Left lung (tissue), 10 donors: ENCODE measurements around the gene JPH2. TPM values are rescaled to one million over a fixed set of nuclear protein-coding genes. Genes with fewer than 3 reads are reported as not detected.

Source experiments
- ATAC-seq: fragments of 200-7000 bp; cut with Tn5 transposase; one replicate; pipeline ENCODE4 v1.9.1; 2020; ENCODE audit warnings: moderate library complexity
- DNase-seq, 4 donors: peaks; one replicate each; pipeline ENCODE4 v3.0.0-alpha.2; 2013 to 2020
- H3K27ac ChIP-seq, 2 donors: fragments of 200-600 bp; sonication (generic) in 1 of 2; one replicate each; pipeline versions ENCODE4 v1.5.0 to v1.8.0; 2020 to 2021
- H3K27me3 ChIP-seq, 2 donors: fragments of 200-600 bp; sonication (generic) in 1 of 2; one replicate each; pipeline versions ENCODE4 v1.5.0 to v1.8.0; 2020 to 2021
- H3K36me3 ChIP-seq, 2 donors: fragments of 200-600 bp; sonication (generic) in 1 of 2; one replicate each; pipeline versions ENCODE4 v1.5.0 to v1.8.0; 2020 to 2021
- H3K4me1 ChIP-seq, 2 donors: fragments of 200-600 bp; one replicate each; pipeline ENCODE4 v1.8.0; 2021
- H3K4me3 ChIP-seq, 2 donors: fragments of 200-600 bp; sonication (generic) in 1 of 2; one replicate each; pipeline versions ENCODE4 v1.5.0 to v1.8.0; 2020 to 2021; ENCODE audit warnings: mild to moderate bottlenecking in 1 of 2
- H3K9me3 ChIP-seq, 2 donors: fragments of 200-600 bp; sonication (generic) in 1 of 2; one replicate each; pipeline versions ENCODE4 v1.5.0 to v1.8.0; 2020 to 2021
- intact Hi-C, 2 donors: fragments of 100-400 bp; cut with DNase I; formaldehyde crosslinking; loops; one replicate each; pipeline versions ENCODE4 v1.11.2 to v1.14.2; 2022
- polyA plus RNA-seq, 6 donors: library from polyadenylated mRNA; unstranded; fragments of 120-200 nt; gene quantifications; one replicate each; pipeline ENCODE4 v1.2.1, GENCODE V29; 2013; ENCODE audit not compliant: insufficient read length in 6 of 6
- total RNA-seq, 2 donors: library from RNA; stranded (reverse); fragmentation: NEBNext Ultra II Directional; extraction: Animal tissue kit (Norgen Biotek cat#: 25700); gene quantifications; one replicate each; pipeline ENCODE4 v1.2.1, GENCODE V29; 2021
- TF ChIP-seq, protein P1 (sequence below), 2 donors: fragments of 200-600 bp; sonication (generic) in 1 of 2; IDR thresholded peaks; one replicate each; pipeline versions ENCODE4 v1.5.0 to v1.8.0; 2021; ENCODE audit warnings: antibody characterized with exemption in 2 of 2
- donor health status: DM: no; HTN: yes; CAD: no.
- donor health status: DM: no; HTN: no; CAD: no.

JPH2 gene
- total and polyA plus RNA-seq, 8 donors, result 0.83 to 7.4 (median 1.4) TPM

DNA sequence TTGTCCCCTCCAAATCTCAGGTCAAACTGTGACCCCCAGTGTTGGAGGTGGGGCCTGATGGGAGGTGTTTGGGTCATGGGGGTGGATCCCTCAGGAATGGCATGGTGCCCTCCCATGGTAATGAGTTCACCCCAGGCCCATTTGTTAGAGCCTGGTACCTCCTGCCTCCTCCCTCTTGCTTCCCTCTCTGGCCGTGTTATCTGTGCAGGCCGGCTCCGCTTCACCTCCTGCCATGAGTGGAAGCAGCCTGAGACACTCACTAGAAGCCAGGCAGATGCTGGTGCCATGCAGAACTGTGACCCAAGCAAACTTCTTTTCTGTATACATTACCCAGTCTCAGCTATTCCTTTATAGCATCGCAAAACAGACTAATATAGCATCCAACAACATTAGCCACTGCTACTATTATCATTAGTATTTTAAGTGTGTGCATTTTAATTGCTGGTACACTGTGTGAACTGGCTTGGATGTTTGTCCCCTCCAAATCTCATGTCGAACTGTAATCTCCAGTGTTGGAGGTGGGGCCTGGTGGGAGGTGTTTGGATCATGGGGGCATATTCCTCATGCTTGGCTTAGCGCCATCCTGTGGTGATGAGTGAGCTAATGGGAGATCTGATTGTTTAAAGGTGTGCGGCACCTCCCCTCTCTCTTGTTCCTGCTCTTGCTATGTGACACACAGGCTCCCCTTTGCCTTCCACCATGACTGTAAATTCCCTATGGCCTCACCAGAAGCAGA is 35.8 kb upstream of the JPH2 start:
- TF ChIP-seq, protein P1, sequence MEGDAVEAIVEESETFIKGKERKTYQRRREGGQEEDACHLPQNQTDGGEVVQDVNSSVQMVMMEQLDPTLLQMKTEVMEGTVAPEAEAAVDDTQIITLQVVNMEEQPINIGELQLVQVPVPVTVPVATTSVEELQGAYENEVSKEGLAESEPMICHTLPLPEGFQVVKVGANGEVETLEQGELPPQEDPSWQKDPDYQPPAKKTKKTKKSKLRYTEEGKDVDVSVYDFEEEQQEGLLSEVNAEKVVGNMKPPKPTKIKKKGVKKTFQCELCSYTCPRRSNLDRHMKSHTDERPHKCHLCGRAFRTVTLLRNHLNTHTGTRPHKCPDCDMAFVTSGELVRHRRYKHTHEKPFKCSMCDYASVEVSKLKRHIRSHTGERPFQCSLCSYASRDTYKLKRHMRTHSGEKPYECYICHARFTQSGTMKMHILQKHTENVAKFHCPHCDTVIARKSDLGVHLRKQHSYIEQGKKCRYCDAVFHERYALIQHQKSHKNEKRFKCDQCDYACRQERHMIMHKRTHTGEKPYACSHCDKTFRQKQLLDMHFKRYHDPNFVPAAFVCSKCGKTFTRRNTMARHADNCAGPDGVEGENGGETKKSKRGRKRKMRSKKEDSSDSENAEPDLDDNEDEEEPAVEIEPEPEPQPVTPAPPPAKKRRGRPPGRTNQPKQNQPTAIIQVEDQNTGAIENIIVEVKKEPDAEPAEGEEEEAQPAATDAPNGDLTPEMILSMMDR (IDR thresholded peaks at IDR 0.05), result no peak
- DNase-seq (no peak), ATAC-seq (no peak)
- no peaks in the 10 kb centered on the region for H3K27me3 ChIP-seq
- H3K4me3 ChIP-seq, result no peak overlapping the region
- no peaks in the 10 kb centered on the region for H3K9me3 ChIP-seq
- H3K36me3 ChIP-seq, result no peaks in the 10 kb centered on the region
- peaks cover 0 to 12% of the 10 kb centered on the region in 2 donors for H3K4me1 ChIP-seq
- no peak overlapping the region for H3K27ac ChIP-seq
- intact Hi-C loops, result no loop called here

DNA sequence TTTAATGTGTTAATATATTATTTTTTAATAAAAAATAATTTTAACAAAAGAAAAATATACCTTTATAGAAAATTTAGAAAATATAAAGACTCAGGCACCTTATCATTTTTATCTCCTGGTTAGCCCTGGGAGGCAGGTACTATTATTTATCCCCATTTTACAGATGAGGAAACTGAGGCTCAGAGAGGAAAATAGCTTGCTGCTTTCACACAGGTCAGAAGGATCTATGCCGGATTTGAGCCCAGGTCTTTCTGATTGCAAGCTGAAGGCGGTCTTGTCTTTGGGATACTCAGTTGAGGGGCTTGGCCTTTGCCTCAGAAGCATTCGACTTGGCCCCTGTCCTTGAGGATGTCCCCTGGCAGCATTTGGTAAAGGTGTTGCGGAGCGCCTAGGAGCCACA is 35.0 kb upstream of the JPH2 start:
- TF ChIP-seq, protein P1 (IDR thresholded peaks at IDR 0.05), result no peak
- H3K9me3 ChIP-seq, result no peaks in the 10 kb centered on the region
- H3K27ac ChIP-seq, result no peak overlapping the region
- no peak overlapping the region for H3K4me3 ChIP-seq
- DNase-seq (no peak), ATAC-seq (no peak)
- H3K36me3 ChIP-seq, result no peaks in the 10 kb centered on the region
- peaks cover 0 to 19% of the 10 kb centered on the region in 2 donors for H3K4me1 ChIP-seq
- no peaks in the 10 kb centered on the region for H3K27me3 ChIP-seq
- intact Hi-C loops, result no loop called here

DNA sequence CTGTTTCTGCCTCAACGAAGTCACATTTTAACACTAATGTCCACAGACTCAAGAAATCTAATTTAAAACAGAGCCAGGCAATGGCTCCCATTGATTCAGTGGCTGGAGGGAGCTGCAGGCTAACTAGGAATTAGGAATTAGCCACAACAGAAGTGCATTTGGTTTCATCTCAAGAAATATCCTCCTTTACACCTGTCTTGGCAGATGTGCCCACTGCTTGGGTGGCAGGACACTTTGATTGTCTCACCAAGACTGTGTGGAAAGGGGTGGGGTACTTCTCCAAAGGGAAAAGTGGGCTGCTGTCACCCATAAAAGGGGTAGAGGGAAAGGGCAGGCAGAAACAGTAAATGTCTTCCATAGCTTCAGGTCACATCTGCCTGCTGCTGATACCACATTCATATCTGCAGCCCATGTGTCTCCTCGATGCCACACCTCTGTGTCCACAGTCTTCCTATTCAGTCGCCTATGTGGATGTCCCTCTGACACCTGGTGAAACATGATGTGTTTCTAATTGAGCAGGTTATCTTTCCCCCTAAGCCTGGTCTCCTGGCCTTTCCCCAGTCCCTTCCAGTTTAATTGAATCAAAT is 34.5 kb upstream of the JPH2 start:
- no peaks in the 10 kb centered on the region for H3K27me3 ChIP-seq
- DNase-seq (no peak), ATAC-seq (no peak)
- H3K9me3 ChIP-seq, result no peaks in the 10 kb centered on the region
- TF ChIP-seq, protein P1 (IDR thresholded peaks at IDR 0.05), result no peak
- H3K4me3 ChIP-seq, result no peak overlapping the region
- H3K36me3 ChIP-seq, result no peaks in the 10 kb centered on the region
- H3K4me1 ChIP-seq, result peaks cover 0 to 19% of the 10 kb centered on the region in 2 donors
- no peak overlapping the region for H3K27ac ChIP-seq
- intact Hi-C loops, result no loop called here

DNA sequence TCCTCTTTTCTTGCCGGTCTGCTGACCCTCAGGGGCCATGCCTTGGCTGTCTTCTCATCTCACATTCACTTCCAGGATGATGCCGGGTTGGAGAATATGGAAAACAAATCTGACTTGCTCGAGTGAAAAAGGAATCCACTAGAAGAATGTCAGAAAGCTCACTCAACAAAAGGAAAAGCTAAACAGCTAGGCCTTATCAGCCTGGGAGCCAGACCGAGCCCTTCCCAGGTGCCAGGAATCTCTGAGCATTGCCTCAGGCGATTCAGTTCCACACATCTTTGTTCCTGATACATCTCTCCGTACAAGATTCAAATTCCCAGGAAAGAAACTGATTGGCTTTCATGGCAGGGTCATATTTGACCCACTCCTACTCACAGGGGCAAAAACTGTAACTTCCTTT is 32.8 kb upstream of the JPH2 start:
- DNase-seq, result no peak
- TF ChIP-seq, protein P1 (IDR thresholded peaks at IDR 0.05), result no peak
- Histone ChIP-seq H3K9me3 (no peaks in the 10 kb centered on the region), H3K4me3 (no peak overlapping the region), H3K27me3 (no peaks in the 10 kb centered on the region), H3K27ac (no peak overlapping the region), H3K4me1 (peaks cover 0 to 22% of the 10 kb centered on the region in 2 donors), H3K36me3 (no peaks in the 10 kb centered on the region)
- ATAC-seq, result no peak
- intact Hi-C loops, result loop anchor here in 1 of 2 donors (5.0 to 10.0 kb wide), 3 partner anchors 93 to 245 kb away; partner anchors contain the start of gene FITM2

DNA sequence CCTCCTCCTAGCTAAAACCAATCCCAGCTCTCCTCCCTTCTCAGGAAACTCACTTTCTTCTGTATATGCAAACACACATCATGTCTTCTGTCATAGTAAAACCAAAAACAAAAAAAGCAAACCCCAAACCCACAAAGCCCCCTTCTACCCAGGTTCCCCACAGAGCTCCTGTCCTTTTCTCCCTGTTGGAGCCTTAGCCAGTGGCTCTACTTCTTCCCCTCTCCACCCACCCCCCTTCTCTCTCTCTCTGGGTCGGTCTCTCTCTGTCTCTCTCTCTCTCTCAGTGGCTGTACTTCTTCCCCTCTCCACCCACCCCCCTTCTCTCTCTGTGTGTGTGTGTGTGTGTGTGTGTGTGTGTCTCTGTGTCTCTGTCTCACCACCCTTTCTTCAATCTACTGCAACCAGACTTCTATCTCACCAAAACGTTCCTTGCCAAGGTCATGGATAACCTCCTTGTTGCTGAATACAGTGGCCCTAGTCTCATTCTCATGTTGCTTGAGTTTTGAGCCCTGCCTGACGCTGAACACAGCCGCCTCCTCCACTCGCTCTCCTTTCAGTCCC is 32.3 kb upstream of the JPH2 start:
- Histone ChIP-seq H3K27me3 (no peaks in the 10 kb centered on the region), H3K9me3 (no peaks in the 10 kb centered on the region), H3K27ac (no peak overlapping the region), H3K36me3 (no peaks in the 10 kb centered on the region), H3K4me1 (peaks cover 0 to 22% of the 10 kb centered on the region in 2 donors), H3K4me3 (no peak overlapping the region)
- DNase-seq (no peak), ATAC-seq (no peak)
- TF ChIP-seq, protein P1 (IDR thresholded peaks at IDR 0.05), result no peak
- intact Hi-C loops, result loop anchor here in 1 of 2 donors (5.0 to 10.0 kb wide), 3 partner anchors 93 to 246 kb away; partner anchors contain the start of gene FITM2
